Smooth muscle cell (in vitro differentiated cells): Measurements from ENCODE around the gene ATP10B. TPM values are rescaled to one million over a fixed set of nuclear protein-coding genes. Genes with fewer than 3 reads are reported as not detected.

Source experiments
- DNase-seq: peaks from one replicate; lab custom pipeline; 2025; ENCODE audit not compliant: unreplicated experiment; lab: John Stamatoyannopoulos, UW
- H2AFZ ChIP-seq: fragments of 200-600 bp; sonication (generic); 2 replicates; pipeline ENCODE4 v1.6.0; 2016; ENCODE audit warnings: antibody characterized with exemption, low read depth, mild to moderate bottlenecking
- H3F3A ChIP-seq: fragments of 200-600 bp; sonication (generic); 2 replicates; pipeline ENCODE4 v1.6.0; 2017; ENCODE audit warnings: antibody characterized with exemption, low read depth
- H3K27ac ChIP-seq: fragments of 200-600 bp; sonication (generic); 2 replicates; pipeline ENCODE4 v1.5.1; 2016; ENCODE audit warnings: low read depth, mild to moderate bottlenecking
- H3K27me3 ChIP-seq: fragments of 200-600 bp; sonication (generic); 2 replicates; pipeline ENCODE4 v1.6.1; 2016; ENCODE audit warnings: low read depth, mild to moderate bottlenecking
- H3K36me3 ChIP-seq: fragments of 200-600 bp; sonication (generic); 2 replicates; pipeline ENCODE4 v1.5.1; 2016; ENCODE audit warnings: low read depth
- H3K4me1 ChIP-seq: fragments of 200-600 bp; sonication (generic); 2 replicates; pipeline ENCODE4 v1.5.1; 2016; ENCODE audit warnings: low read depth
- H3K4me2 ChIP-seq: fragments of 200-600 bp; sonication (generic); 2 replicates; pipeline ENCODE4 v1.6.0; 2016; ENCODE audit warnings: mild to moderate bottlenecking
- H3K4me3 ChIP-seq: fragments of 200-600 bp; sonication (generic); 2 replicates; pipeline ENCODE4 v1.5.1; 2016; ENCODE audit warnings: mild to moderate bottlenecking
- H3K79me2 ChIP-seq: fragments of 200-600 bp; sonication (generic); 2 replicates; pipeline ENCODE4 v1.6.0; 2016; ENCODE audit warnings: low read depth, mild to moderate bottlenecking
- H3K9ac ChIP-seq: fragments of 200-600 bp; sonication (generic); 2 replicates; pipeline ENCODE4 v1.6.0; 2016; ENCODE audit warnings: low read depth
- H3K9me3 ChIP-seq: fragments of 200-600 bp; sonication (generic); replicated peaks from 2 replicates; pipeline ENCODE4 v1.5.1; 2016; ENCODE audit warnings: low read depth
- H4K20me1 ChIP-seq: fragments of 200-600 bp; sonication (generic); 2 replicates; pipeline ENCODE4 v1.6.0; 2016; ENCODE audit warnings: low read depth
- WGBS: methylation state at CpG from one replicate; pipeline ENCODE4 v1.1.7; 2016; ENCODE audit warnings: low lambda C conversion rate; 5-methylcytosine and 5-hydroxymethylcytosine counted together
- polyA plus RNA-seq: library from polyadenylated mRNA; unstranded; fragments of >200 nt; fragmentation: Nextera tagmentation; extraction: Ambion mirVana; gene quantifications from 2 replicates; pipeline ENCODE4 v1.2.1, GENCODE V29; 2016
- total RNA-seq: library from RNA; depleted of rRNA; stranded (reverse); fragments of >200 nt; gene quantifications from 2 replicates; pipeline ENCODE4 v1.2.3, GENCODE V29; 2014
- TF ChIP-seq, protein P1 (sequence below): fragments of 200-600 bp; sonication (generic); IDR thresholded peaks from 2 replicates; pipeline ENCODE4 v1.5.1; 2017; ENCODE audit warnings: borderline replicate concordance, mild to moderate bottlenecking, antibody characterized with exemption; ENCODE audit not compliant: insufficient read depth, poor library complexity, severe bottlenecking

Gene ATP10B
- total and polyA plus RNA-seq, 2 experiments from 2014 or later = 0.13 TPM; not detected in 1

DNA sequence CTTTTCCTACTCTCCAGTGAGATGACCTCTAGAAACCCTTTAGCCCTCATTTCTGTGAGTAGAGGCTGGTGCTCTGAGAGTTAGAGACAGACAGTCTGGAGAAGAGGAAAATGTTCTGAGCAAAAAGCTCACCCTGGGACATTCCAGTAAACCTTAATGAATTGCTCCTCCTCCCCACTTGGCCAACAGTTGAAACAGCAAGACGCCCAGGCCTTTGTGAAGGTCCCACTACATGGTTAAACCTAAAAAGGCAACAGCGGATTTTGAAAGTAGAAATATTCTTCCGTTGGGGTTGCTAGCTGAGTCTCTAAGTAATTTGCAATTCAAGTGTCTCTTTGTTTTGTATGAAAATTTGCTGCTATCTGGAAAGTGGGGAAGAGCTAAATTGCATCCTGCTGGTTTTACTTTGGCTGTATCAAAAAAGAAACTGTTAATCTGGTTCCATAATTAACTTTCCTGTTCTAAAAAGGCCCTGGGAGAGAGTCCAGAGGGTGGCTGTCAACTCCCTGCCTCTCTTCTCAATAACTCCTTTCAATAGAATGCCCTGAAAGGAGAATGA lies 63.8 kb downstream of the ATP10B start:
- no peaks in the 10 kb centered on the region for H3F3A ChIP-seq
- H4K20me1 ChIP-seq = no peaks in the 10 kb centered on the region
- H3K27me3 ChIP-seq = no peaks in the 10 kb centered on the region
- H3K4me1 ChIP-seq = peaks cover 3% of the 10 kb centered on the region
- H3K36me3 ChIP-seq = no peaks in the 10 kb centered on the region
- DNase-seq = no peak
- H3K79me2 ChIP-seq = no peaks in the 10 kb centered on the region
- no peak overlapping the region for H3K9ac ChIP-seq
- no peak overlapping the region for H3K4me3 ChIP-seq
- TF ChIP-seq, protein P1, sequence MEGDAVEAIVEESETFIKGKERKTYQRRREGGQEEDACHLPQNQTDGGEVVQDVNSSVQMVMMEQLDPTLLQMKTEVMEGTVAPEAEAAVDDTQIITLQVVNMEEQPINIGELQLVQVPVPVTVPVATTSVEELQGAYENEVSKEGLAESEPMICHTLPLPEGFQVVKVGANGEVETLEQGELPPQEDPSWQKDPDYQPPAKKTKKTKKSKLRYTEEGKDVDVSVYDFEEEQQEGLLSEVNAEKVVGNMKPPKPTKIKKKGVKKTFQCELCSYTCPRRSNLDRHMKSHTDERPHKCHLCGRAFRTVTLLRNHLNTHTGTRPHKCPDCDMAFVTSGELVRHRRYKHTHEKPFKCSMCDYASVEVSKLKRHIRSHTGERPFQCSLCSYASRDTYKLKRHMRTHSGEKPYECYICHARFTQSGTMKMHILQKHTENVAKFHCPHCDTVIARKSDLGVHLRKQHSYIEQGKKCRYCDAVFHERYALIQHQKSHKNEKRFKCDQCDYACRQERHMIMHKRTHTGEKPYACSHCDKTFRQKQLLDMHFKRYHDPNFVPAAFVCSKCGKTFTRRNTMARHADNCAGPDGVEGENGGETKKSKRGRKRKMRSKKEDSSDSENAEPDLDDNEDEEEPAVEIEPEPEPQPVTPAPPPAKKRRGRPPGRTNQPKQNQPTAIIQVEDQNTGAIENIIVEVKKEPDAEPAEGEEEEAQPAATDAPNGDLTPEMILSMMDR = no peak
- no peaks in the 10 kb centered on the region for H3K9me3 ChIP-seq
- no peak overlapping the region for H3K27ac ChIP-seq
- H2AFZ ChIP-seq = no peak overlapping the region
- 69% methylated on average over 3 of the region's 3 CpGs for WGBS
- H3K4me2 ChIP-seq = no peak overlapping the region

DNA sequence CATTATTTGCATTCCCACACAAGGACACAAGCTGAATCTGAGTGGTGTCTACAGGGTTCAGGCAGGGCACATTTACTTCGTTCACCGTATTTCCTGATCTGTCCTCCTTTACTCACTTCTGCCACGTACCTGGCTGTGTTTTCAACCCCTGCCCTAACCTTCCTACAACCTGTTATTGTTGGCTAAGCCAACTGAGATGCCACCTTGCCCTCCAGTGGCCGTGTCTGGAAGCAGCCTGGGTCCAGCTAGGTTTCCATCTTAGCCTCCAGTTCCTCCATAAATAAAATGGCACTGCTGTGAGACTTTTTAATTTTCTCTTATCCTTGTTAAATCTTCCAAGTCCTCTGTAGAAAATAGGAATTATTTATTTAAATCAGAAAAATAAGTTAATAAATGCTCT lies 64.8 kb downstream of the ATP10B start:
- H3K27me3 ChIP-seq = no peaks in the 10 kb centered on the region
- no peaks in the 10 kb centered on the region for H3K36me3 ChIP-seq
- H3K4me2 ChIP-seq = no peak overlapping the region
- H4K20me1 ChIP-seq = no peaks in the 10 kb centered on the region
- peaks cover 3% of the 10 kb centered on the region for H3K4me1 ChIP-seq
- H3K27ac ChIP-seq = no peak overlapping the region
- no peaks in the 10 kb centered on the region for H3K79me2 ChIP-seq
- no peak overlapping the region for H3K9ac ChIP-seq
- H3F3A ChIP-seq = no peaks in the 10 kb centered on the region
- TF ChIP-seq, protein P1 = peak; percentile 26
- H3K9me3 ChIP-seq = no peaks in the 10 kb centered on the region
- 64% methylated on average over 4 of the region's 4 CpGs for WGBS
- no peak overlapping the region for H3K4me3 ChIP-seq
- no peak overlapping the region for H2AFZ ChIP-seq
- DNase-seq = no peak

DNA sequence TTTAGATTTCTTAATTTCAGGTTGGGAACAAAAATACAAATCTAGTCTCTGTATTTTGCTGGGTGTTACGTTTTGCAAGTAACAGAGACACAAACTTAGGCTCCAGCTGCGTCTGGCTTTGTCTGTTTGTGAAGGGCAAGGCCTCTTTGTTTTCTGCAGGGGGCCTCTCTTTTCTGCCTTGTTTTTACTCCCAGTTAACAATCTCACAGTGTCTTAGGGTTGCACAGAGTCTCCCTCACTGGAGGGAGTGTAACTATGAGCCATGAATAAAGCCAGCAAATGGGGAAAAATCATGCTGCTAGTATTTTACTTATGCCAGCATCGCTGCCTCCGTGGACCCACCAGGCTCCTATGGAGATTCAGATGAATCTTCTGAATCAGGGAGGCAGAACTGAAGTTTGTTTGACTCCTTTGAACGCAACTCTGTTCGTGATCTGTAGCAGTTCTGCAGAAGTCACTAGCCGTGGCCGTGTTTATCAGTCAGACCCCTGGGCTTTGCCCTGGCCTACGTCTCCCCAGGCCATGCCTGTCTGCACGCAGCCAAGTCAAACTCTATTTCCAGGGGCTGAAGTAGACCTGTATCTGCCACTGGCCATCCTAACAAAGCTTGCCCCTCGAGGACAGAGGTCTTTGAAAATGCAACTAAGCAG lies 77.2 kb downstream of the ATP10B start:
- H3F3A ChIP-seq = no peaks in the 10 kb centered on the region
- no peak overlapping the region for H3K4me3 ChIP-seq
- no peak overlapping the region for H3K4me2 ChIP-seq
- peaks cover 15% of the 10 kb centered on the region for H3K4me1 ChIP-seq
- no peak overlapping the region for H3K27ac ChIP-seq
- DNase-seq = no peak
- H3K27me3 ChIP-seq = no peaks in the 10 kb centered on the region
- peak overlapping the region; percentile 75 for H2AFZ ChIP-seq
- 55% methylated on average over 11 of the region's 11 CpGs for WGBS
- H3K9ac ChIP-seq = no peak overlapping the region
- H3K36me3 ChIP-seq = no peaks in the 10 kb centered on the region
- no peaks in the 10 kb centered on the region for H3K79me2 ChIP-seq
- H3K9me3 ChIP-seq = no peaks in the 10 kb centered on the region
- H4K20me1 ChIP-seq = no peaks in the 10 kb centered on the region
- TF ChIP-seq, protein P1 = no peak
